A549 (cell line): Measurements from ENCODE around the gene SLC66A3.

Experiments
- CHD2 ChIP-seq: fragments of 150-350 bp; IDR thresholded peaks from 2 replicates; pipeline ENCODE4 v1.6.1; 2014; ENCODE audit warnings: low read length; ENCODE audit not compliant: partially characterized antibody
- CTCF ChIP-seq: fragments of >200 bp; sonication (Bioruptor Twin); formaldehyde crosslinking; IDR thresholded peaks from 3 replicates; pipeline ENCODE4 v1.5.1; 2016
- GATA3 ChIP-seq: IDR thresholded peaks from 2 replicates; pipeline ENCODE4 v1.6.1; 2012; ENCODE audit warnings: borderline replicate concordance
- HMGXB4 ChIP-seq: fragments of 250-450 bp; sonication (Bioruptor Pico); IDR thresholded peaks from 2 replicates; pipeline ENCODE4 v1.5.0; 2021; ENCODE audit warnings: mild to moderate bottlenecking, moderate library complexity, borderline replicate concordance
- MYC ChIP-seq: IDR thresholded peaks from 2 replicates; pipeline ENCODE4 v1.6.1; 2012; ENCODE audit warnings: mild to moderate bottlenecking, inconsistent platforms, low read length, improper control_type of control experiment, borderline replicate concordance
- NR3C1 ChIP-seq: fragments of >200 bp; sonication (Bioruptor Twin); formaldehyde crosslinking; IDR thresholded peaks from 3 replicates; pipeline ENCODE4 v1.6.1; 2017
- POLR2A ChIP-seq: IDR thresholded peaks from 2 replicates; pipeline ENCODE4 v1.6.1; 2012; ENCODE audit warnings: mild to moderate bottlenecking, low read length
- POLR2AphosphoS2 ChIP-seq: conservative IDR thresholded peaks from 2 replicates; pipeline ENCODE4 v1.6.1; 2012; ENCODE audit warnings: low read length, improper control_type of control experiment, inconsistent platforms
- RARB ChIP-seq: fragments of 250-450 bp; sonication (Bioruptor Pico); IDR thresholded peaks from 2 replicates; pipeline ENCODE4 v1.8.0; 2021; ENCODE audit warnings: mild to moderate bottlenecking, moderate library complexity
- REST ChIP-seq: fragments of 200-600 bp; sonication (generic); IDR thresholded peaks from 2 replicates; pipeline ENCODE4 v1.6.1; 2016; ENCODE audit warnings: antibody characterized with exemption, mild to moderate bottlenecking, moderate library complexity
- RFX5 ChIP-seq: fragments of 450-650 bp; IDR thresholded peaks from 2 replicates; pipeline ENCODE4 v1.7.1; 2014; ENCODE audit warnings: antibody characterized with exemption, mild to moderate bottlenecking, moderate library complexity
- ZFP36 ChIP-seq: fragments of 450-650 bp; IDR thresholded peaks from 2 replicates; pipeline ENCODE4 v1.6.1; 2014; ENCODE audit warnings: borderline replicate concordance; ENCODE audit not compliant: partially characterized antibody
- ZNF302 ChIP-seq: fragments of 250-450 bp; sonication (Bioruptor Pico); IDR thresholded peaks from 2 replicates; pipeline ENCODE4 v1.9.0; 2021; ENCODE audit warnings: inconsistent platforms, mild to moderate bottlenecking, moderate library complexity

- TF ChIP-seq CTCF (peak; percentile 72), REST (no peak), MYC (no peak), ZFP36 (no peak), NR3C1 (no peak), ZNF302 (CRISPR knock-in tag) (no peak), POLR2A (no peak), CHD2 (no peak), POLR2AphosphoS2 (no peak), RFX5 (no peak), GATA3 (no peak), HMGXB4 (CRISPR knock-in tag) (no peak), RARB (CRISPR knock-in tag) (no peak)
These were observed 25.4 kb upstream of the SLC66A3 start for GRCh38 chr2:11129598-11130449.
